Measurements from ENCODE around the gene APOBEC3F.
A peak's percentile ranks its signal among the peaks of the same experiment; 100 is the strongest.
"Not testable (repeated sequence)": the region's sequence is repeated elsewhere in the genome, so short reads cannot be mapped to it uniquely, and the experiment has no call there.

APOBEC3F gene

DNA sequence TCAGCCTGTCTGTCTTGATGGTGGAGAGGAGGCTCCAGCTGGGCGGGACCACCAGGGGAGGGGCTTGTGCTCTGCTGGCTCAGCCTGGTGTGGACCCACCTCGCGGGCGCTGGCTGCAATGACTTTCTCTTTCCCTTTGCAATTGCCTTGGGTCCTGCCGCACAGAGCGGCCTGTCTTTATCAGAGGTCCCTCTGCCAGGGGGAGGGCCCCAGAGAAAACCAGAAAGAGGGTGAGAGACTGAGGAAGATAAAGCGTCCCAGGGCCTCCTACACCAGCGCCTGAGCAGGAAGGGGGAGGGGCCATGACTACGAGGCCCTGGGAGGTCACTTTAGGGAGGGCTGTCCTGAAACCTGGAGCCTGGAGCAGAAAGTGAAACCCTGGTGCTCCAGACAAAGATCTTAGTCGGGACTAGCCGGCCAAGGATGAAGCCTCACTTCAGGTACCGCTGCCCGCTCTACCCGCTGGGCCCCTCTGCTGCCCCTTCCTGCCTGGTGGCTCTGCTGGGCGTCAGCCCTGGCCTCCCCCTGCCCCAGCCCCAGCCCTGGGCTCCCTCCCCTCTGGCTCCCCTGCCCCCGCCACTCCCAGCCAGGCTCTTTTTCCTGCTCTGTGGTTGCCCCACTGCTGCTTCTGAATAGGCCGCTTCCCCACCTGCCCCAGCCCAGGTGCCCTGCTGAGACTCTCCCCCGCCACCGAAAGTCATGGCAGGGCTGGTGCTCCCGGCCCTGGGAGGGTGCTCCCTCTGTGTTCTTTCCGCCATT lies at the start of gene APOBEC3F:
Gene APOBEC3F (plus strand): TSS at position 327 of the 759 bp plus-strand sequence. CDS start 97 bp downstream, at position 424.
- peak within 1 kb of the TSS; percentile 71 for H3K4me3 ChIP-seq (ENCODE audit: low read depth, low read length)
- DNase-seq (ENCODE audit: low read depth) = not testable (repeated sequence)

- H3K4me3 ChIP-seq (ENCODE audit: low read depth, low read length); DNase-seq (ENCODE audit: low read depth): not testable (repeated sequence)
Observed at GRCh38 chr22:38992871-38993371, 47.7 kb upstream of the APOBEC3F start.

- TF ChIP-seq CTCF (IDR thresholded peaks at IDR 0.05; ENCODE audit: low read depth, low read length, missing control alignments) = no peak
- no peak for DNase-seq (ENCODE audit: low read depth)
- H3K4me3 ChIP-seq (ENCODE audit: low read depth, low read length) = no peak overlapping the region
Observed at GRCh38 chr22:38996105-38996504, 44.6 kb upstream of the APOBEC3F start.

GRCh38 chr22:38997518-38997917 lies 43.1 kb upstream of the APOBEC3F start:
- DNase-seq (ENCODE audit: low read depth) = no peak
- H3K4me3 ChIP-seq (ENCODE audit: low read depth, low read length) = no peak overlapping the region
- no peak for TF ChIP-seq CTCF (IDR thresholded peaks at IDR 0.05; ENCODE audit: low read depth, low read length, missing control alignments)

GRCh38 chr22:39003165-39003638 lies 37.5 kb upstream of the APOBEC3F start:
- peak; percentile 76 for TF ChIP-seq CTCF (IDR thresholded peaks at IDR 0.05; ENCODE audit: low read depth, low read length, missing control alignments)
- peak; percentile 66 for DNase-seq (ENCODE audit: low read depth)
- no peak overlapping the region for H3K4me3 ChIP-seq (ENCODE audit: low read depth, low read length)

DNA sequence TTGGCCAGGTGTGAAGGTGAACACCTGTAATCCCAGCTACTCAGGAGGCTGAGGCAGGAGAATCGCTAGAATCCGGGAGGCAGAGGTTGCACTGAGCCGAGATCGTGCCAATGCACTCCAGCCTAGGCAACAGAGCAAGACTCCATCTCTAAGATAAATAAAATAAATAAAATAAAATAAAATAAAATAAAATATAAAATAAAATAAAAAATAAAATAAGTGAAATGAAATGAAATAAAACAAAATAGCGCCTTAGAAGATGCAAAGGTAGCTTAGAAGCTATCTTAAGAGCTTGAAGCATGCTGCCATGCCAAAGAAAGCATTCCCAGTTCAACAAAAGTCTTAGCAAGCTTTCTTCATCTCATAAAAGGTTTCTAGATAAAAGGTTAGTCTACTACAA lies 33.5 kb upstream of the APOBEC3F start:
- no peak for DNase-seq (ENCODE audit: low read depth)
- no peak for TF ChIP-seq CTCF (IDR thresholded peaks at IDR 0.05; ENCODE audit: low read depth, low read length, missing control alignments)
- H3K4me3 ChIP-seq (ENCODE audit: low read depth, low read length) = no peak overlapping the region

GRCh38 chr22:39008271-39008850 lies 32.3 kb upstream of the APOBEC3F start:
- H3K4me3 ChIP-seq (ENCODE audit: low read depth, low read length); DNase-seq (ENCODE audit: low read depth): not testable (repeated sequence)

DNA sequence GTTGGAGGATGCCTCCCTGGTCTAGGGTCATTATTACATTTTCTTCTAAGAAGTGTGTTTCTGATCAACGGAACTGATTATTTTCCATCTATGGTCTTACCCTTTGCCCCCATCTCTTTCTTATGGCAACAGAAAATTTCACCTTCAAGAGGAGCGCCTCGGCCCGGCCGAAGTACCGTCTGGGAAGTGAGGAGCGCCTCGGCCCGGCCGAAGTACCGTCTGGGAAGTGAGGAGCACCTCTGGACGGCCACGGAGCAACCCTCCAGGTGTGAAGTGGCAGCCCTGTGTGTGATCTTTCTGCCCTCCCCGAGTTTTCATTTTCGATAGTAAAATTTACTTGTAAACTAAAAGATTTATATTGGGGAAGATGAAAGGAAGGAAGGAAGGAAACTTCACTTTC lies 29.7 kb upstream of the APOBEC3F start:
- no peak for DNase-seq (ENCODE audit: low read depth)
- H3K4me3 ChIP-seq (ENCODE audit: low read depth, low read length) = no peak overlapping the region
- no peak for TF ChIP-seq CTCF (IDR thresholded peaks at IDR 0.05; ENCODE audit: low read depth, low read length, missing control alignments)

Measured in GM12864 (cell line).